HG03575 (cell line): ENCODE data around the gene PARP6.
"Not testable (repeated sequence)": the region's sequence is repeated elsewhere in the genome, so short reads cannot be mapped to it uniquely, and the experiment has no call there.

Experiments
- ATAC-seq: cut with Tn5 transposase; IDR thresholded peaks from one replicate; pipeline ENCODE4 v1.9.1; 2021; ENCODE audit not compliant: unreplicated experiment, insufficient number of reproducible peaks, low FRiP score; ENCODE audit errors: extremely low read depth

Gene PARP6

DNA sequence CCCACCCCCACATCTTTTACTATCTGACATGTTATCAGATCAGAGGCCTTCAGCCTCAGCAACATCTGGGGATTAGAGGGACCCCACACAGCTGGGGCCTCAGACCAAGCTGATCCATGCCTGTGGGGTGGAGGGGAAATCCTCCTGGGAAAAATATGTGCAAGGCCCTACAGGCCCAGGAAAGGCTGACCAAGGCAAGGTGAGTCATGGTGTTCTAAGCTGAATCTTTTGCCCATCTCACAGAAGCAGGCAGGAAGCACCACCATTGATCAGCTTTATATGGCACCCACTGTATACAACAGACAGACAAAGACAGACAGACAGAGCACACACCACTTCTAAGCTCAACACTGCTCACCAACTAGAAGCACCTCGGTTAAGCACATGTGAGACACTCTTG, 12.4 kb upstream of the PARP6 start:
- no peak for ATAC-seq

DNA sequence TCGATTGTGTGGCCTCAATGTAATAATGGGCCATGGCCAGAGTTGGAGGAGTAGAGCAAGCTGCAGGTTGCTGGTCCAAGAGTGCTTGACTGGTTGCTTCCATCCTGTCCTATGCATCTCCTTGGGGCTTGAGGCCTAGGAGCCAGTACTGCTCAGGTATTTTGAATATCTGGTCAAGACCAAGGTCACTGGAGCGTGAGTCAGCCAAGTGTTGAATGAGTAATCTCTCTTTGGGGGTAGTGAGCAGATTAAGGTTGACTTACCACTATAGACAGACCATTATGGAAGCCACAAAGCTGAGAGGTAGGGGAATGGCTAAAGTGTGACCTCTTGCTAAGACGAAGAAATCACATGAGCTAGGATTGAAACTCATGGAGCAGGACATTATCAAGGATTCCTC, 9.4 kb upstream of the PARP6 start:
- ATAC-seq: no peak

DNA sequence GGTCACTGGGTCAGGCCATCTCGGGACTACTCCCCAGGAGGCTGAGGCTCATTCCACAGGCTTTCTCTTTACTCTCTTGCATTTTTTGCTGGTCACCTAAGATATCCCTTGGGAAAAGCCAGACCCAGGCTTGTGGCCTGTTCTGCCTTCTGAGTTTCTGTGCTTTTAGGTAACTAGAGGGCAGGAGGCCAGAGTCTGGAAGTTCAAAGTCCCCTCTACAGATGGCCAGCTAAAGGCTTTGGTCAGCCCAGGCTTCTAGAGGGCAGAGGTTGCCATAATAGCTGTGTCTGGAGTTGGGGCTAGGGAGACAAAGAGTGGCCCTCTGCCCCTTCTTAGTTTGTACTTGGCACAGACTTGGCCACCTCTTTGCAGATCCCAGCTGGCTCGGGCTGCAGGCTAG, 8.4 kb upstream of the PARP6 start:
- no peak for ATAC-seq

DNA sequence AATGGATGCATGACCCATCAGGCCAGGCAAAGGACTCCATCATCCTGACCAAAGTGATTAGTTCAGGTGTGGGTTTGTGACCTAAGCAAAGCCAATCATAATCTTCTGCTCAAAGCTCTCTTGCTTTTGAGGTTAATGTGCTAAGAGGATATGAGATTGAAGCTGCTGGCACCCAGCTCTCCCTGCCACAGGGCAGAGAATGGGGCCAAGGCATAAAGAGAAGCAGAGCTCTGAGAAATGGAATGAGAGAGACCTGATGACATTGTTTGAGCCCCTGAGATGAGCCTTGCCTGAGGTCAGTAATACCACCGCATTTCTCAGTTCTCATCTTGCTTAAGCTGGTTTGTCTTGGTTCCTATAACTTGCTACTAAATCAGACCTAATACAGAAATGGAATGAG, 6.4 kb upstream of the PARP6 start:
- no peak for ATAC-seq

DNA sequence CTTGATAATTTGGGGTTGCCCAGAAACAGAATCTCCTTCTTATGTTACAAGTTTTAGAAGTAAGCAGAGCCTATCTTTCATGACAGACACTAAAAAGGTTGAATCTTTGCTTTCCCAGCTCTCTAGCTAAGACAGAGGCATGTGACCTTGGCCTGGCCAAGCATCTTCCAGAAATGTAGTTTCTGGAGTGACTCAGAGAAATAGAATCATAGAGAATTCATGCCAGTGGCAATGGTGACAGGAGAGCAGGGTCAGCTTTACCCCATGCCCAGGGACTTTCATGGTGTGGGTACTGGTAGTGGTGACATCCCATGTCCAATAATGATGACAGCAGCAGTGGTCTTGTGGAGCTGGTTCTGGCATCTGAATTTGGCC, 4.0 kb upstream of the PARP6 start:
- no peak for ATAC-seq

DNA sequence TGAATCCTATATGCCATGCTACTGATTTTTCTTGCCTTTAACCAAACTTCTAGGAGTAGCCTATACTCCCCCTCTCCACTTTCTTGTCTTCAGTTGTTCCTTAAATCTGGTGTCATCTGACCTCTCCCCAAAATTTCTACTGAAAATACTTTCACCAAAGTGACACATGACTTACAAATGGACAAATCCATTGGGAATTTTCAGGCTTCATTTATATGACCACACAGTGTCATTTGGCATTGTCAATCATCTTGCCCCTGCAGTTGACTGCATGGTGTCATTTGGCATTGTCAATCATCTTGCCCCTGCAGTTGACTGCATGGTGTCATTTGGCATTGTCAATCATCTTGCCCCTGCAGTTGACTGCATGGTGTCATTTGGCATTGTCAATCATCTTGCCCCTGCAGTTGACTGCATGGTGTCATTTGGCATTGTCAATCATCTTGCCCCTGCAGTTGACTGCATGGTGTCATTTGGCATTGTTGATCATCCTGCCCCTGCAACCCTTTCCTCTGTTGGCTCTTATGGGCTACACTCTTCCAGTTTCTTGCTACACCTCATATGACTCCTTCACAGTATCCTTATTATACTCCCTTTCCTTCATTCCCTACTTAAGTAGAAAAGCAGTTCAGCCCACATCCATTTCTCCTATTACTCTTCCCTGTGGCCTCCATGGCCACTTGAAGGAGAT, 3.4 kb upstream of the PARP6 start:
- ATAC-seq: not testable (repeated sequence)

DNA sequence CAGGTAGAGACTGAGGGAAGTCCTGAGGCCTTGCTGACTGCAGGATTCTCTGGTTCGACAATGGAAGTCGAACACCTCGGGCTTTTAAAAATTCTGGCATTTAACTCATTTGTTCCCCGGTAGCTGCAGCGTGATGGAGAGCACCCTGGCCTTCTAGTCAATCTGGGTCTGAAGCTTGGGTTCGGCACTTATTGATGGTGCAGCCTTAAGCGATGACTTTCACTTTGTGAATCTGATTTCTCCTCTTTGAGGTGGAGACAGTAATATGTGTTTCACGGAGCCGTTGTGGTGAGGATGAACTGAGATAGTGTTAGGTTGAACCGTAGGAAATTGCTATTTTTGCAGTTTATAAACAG, 621 bp upstream of the PARP6 start:
- no peak for ATAC-seq

DNA sequence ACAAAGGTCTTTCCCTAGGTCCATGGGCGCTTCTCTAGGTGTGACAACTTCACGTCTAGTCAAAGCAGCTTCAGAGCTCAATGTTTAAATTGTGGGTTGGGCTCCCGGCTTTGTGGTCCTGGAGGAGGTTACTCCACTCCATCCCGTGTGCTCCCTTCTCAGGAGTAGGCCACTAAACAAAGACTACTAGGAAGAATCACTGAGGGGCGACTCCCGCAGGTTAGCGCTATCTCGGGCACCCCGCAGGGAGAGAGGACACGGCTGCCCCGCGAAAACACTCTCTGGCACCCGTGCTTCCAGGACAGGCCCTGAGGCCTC, 500 bp downstream of the PARP6 start:
- no peak for ATAC-seq

DNA sequence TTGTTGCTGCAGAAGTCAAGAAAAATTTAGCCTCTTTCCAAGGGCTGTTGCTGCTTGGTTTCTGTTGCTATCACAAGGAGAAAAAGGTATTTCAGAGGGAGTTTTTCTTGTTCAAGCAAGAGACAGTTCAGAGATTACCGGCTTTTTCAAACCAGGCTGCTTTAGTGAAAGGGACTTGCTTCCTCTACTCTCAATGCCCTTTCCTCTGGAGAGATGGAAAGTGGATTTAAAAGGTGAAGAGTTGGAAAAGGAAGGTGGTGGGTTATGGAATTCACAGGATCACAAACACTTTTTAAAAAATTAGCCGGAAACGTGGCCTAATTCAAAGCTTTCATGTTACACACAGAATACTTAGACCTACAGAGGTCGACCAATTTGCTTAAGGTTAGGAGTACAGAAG, 1.1 kb downstream of the PARP6 start:
- ATAC-seq: no peak

DNA sequence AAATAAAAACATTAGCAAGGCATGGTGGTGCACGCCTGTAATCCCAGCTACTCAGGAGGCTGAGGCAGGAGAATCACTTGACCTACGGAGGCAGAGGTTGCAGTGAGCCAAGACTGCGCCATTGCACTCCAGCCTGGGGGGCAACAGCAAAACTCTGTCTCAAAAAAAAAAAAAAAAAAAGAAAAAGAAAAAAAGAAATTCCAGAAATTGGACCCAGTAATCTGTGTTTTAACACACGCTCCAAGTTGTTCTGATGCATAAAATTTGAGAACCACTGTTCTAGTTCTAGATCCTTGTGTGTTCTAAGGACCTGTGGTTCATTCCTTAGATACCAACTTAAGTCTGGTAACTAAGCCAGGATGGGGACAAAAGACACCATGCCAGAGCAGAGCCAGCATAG, 2.6 kb downstream of the PARP6 start:
- no peak for ATAC-seq

DNA sequence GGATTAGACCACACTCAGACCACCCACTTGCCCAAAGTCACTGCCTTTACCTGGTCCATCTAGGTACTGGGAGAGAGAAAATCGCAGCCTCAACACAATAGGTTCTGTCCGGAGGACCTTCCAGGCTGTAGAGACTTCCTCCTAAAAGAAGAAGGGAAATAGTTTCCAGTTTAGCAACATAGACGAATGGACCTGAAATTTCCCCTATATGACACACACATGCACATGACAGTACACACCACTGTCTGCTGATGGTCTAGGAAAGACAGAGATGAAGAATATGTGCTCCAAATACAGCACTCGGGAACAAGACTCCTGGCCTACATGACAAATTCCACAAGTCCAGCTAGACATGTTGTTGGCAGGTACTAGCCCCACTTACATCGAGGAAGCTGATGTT, 7.3 kb downstream of the PARP6 start:
- ATAC-seq: no peak

DNA sequence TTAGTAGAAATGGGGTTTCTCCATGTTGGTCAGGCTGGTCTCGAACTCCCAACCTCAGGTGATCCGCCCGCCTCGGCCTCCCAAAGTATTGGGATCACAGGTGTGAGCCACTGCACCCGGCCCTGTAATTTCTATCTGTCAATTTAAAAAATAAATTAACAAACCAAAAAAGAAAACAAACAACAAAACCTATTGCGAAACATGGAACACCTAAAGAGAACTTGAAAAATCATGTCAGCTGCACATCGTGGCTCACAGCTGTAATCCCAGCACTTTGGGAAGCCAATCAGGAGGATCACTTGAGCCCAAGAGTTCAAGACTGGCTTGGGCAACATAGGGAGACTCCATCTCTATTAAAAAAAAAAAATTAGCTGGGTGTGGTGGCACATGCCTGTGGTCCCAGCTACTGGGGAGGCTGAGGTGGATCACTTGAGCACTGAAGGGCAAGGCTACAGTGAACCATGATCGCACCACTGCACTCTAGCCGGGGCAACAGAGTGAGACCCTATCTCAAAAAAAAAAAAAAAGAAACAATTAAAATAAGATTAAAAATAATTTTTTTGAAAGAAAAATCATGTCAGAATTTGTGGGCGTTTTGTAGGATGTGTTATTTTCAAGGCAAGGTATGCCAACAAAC, 19.6 kb downstream of the PARP6 start:
- no peak for ATAC-seq

DNA sequence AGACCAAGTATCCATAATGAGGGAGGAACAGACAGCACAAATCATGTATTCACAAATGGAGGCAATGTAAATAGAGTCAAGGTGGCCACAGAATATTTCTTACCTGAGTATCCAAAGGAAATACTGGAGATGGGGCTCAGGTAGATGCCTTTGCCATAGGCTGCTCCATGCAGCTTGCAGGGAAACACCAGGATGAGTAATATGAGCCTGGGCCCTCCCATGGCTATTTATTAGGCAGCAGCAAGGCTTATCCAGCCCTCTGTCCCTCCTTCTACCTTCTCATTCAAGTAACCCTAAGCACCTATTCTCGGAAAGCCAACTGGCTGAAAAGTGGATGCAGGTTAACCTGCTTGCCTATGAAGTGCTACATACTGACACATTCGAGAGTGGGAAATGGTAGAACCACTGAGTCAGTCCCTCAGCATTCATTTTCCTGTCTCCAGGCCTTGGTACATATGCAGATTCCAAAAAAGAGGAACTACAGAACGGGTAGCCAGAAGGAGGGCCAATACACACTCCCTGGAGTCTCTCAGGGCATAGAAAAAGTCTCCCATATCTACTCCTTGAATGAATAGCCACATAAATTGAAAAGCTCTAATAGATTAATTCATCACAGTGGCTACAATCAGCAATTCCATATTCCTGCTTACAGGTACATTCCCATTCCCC, 23.1 kb downstream of the PARP6 start:
- ATAC-seq: no peak

DNA sequence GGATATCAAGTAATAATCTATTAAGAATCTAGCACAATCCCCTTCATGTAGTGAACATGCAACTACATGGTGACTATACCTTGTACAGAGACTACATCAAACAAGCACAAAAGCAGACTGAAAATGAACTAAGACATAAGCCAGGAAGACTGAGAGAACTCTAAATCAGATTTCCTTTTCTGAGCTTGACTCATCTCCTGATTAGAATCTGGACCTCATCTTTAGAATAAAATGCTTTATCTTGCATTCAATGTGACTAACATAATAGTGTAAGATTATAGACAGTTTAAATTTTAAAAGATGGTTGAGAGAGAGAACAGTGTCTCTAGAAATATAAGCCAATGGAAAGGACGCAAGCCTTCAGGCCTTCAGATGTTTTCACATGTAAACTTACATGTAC, 23.8 kb downstream of the PARP6 start:
- ATAC-seq: no peak

DNA sequence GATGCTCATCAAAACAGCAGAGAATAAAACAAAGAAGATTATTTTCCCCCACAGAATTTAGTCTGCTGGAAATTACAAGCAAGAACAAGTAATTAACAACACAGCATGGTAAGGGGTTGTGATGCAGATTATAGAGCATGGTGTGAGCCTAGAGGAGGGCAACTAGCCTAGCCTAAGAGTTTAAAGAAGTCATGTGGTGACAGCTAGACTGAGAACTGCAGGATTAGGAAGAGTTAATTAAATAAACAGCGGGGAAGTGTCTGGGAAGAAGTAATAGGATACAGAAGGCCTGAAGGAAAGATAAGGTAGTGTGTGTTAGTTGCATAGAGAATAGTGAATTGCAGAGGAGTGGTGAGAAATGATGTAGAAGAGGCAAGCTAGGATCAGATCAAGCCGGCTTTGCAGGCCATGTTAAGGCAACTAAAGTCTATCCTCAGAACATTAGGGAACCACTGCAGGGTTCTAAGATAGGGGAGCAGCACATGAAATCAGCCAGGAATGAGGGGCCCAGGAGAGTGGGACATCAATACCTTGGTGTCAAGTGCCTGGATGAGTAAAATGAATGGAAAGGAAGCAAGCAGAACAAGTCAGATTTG, 29.5 kb downstream of the PARP6 start:
- ATAC-seq: no peak

DNA sequence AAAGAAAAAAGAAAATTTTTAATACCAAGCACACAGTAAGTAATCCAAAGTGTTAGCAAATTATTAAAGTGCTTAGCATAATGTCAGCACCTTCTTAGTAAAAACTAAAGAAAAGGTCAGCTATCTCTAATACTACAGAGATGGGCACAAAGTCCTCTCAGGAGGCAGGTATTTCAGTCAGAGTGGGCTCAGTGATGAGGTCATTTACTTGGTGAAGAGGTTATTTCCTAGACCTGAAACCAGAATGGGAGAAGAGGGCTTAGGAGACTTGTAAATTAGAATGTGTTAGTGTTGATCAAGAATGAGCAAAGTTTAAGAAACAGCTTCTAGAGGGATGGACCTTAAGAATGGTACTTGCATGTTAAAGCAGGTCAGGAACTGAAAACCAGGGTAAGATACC, 32.7 kb downstream of the PARP6 start:
- no peak for ATAC-seq

DNA sequence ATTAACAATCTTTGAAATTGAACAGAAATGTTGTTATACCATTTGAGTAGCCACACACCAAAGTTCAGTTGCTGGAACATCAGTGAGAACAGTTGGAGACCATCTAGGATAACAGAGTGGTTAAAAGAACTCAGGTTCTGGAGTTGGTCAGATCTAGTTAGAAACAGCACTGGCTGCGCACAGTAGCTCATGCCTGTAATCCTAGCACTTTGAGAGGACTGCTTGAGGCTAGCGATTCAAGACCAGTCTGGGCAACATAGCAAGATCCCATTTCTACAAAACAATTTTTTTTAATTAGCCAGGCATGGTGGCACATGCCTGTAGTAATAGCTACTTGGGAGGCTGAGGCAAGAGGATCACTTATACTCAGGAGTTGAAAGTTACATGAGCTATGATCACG, 33.8 kb downstream of the PARP6 start:
- ATAC-seq: no peak

DNA sequence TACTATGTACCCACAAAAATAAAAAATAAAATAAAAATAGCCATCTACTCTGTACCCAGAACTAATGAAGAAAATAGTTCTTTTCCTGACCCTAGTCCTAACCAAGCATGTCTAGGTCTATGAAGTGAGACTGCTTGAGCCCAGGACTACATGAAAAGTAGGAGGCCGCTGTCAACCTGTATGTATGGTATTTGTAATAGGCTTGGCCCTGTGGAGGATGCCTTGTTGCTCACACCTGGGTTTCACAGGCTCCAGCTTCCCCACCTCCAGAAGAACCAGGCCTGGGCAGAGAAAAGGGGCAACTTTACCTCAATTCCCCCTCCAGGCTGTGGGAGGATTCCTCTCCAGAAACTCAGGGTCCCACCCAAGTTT, 34.5 kb downstream of the PARP6 start:
- ATAC-seq: no peak

DNA sequence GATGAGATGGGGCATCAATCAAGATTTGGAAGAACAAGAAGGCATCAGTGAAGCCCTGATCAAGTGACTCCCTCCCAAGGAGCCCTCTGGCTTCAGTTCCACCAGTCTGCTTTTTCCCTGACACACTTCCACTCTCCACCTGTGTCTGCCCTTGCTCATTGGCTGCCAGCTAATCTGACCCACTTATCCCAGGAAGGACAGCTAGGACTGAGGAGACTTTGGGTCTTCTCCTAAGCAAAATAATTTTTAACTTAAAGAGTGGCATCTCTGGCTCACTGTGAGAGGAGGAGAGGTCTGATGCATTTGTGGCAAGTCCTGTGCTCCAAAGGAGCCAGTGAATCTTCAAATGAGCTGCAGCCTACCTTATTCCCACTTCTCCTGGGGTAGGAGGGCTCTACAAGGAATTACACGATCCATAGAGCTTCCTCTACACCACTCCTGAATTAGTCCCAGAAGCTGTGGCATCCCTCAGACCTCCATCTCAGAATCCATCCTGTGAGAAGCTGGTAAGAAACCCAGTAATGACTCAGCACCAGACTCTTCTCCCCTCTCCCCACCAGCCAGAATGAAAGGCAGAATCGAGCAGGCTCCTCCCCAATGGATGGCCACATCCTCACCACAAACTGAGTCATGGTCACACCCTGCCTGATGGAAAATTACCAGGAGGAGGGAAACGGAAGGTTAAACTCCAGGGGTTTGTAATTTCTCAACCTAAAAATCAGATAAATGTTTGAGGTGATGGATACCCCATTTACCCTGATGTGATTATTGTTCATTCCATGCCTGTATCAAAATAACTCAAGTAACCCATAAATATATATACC, 35.1 kb downstream of the PARP6 start:
- ATAC-seq: no peak
